Lower leg skin (tissue), 3 donors: ENCODE data around the gene LPCAT3.

Source experiments
- CTCF ChIP-seq, 3 donors: fragments of 450-650 bp; IDR thresholded peaks; one replicate each; pipeline ENCODE4 v1.5.1; 2016; ENCODE audit warnings: antibody characterized with exemption in 3 of 3, mild to moderate bottlenecking in 3 of 3, moderate library complexity in 2 of 3
- POLR2A ChIP-seq, 2 donors: fragments of 450-650 bp; IDR thresholded peaks; one replicate each; pipeline ENCODE4 v1.6.1; 2016 to 2017; ENCODE audit warnings: antibody characterized with exemption in 2 of 2, mild to moderate bottlenecking in 1 of 2, moderate library complexity in 1 of 2

GRCh38 chr12:6936636-6937480 lies 81.4 kb downstream of the LPCAT3 start:
- TF ChIP-seq CTCF (IDR thresholded peaks at IDR 0.05) (no peak), POLR2A (IDR thresholded peaks at IDR 0.05) (no peak)
